ENCODE results near the gene RPS4Y1. TPM values are rescaled to one million over a fixed set of nuclear protein-coding genes. Genes with fewer than 3 reads are reported as not detected.

RPS4Y1 gene
- total and polyA plus RNA-seq, 2 donors (not counting 3 experiments of a cell fraction or from before 2014, with no cell fraction given), result 335 to 704 TPM

- intact Hi-C loops (cut with micrococcal nuclease), result no loop called here
- FAIRE-seq, result no peak
- no peak for DNase-seq (ENCODE audit: low read depth, low spot score)
- peaks cover 4% of the 10 kb centered on the region for H3K4me1 ChIP-seq (ENCODE audit: control insufficient read depth, extremely low read depth, insufficient read depth, low read length)
- no peaks in the 10 kb centered on the region for H4K20me1 ChIP-seq (replicated peaks; ENCODE audit: control insufficient read depth, extremely low read depth, insufficient read depth, low read length)
- no peak overlapping the region for H3K4me3 ChIP-seq (replicated peaks in 1 of 3; ENCODE audit: insufficient read depth in 1 of 3, low read depth in 1 of 3, low read length in 3 of 3)
- H3K4me2 ChIP-seq (ENCODE audit: insufficient read depth, low read length), result no peak overlapping the region
- H3K9ac ChIP-seq (replicated peaks; ENCODE audit: extremely low read depth, insufficient read depth, low read length), result no peak overlapping the region
- no peak for TF ChIP-seq CTCF (IDR thresholded peaks at IDR 0.05; ENCODE audit: extremely low read depth in 1 of 2, insufficient read depth in 1 of 2, low read depth in 1 of 2, low read length in 2 of 2)
- TF ChIP-seq JUN (IDR thresholded peaks at IDR 0.05; ENCODE audit: borderline replicate concordance, insufficient read depth, insufficient read length, low read depth), result no peak
- TF ChIP-seq GATA2 (IDR thresholded peaks at IDR 0.05; ENCODE audit: insufficient read depth, insufficient read length, low read depth, low read length), result no peak
- no peak for TF ChIP-seq MAX (IDR thresholded peaks at IDR 0.05; ENCODE audit: insufficient read depth, insufficient read length)
- ChIA-PET CTCF (no interaction called here), POLR2A (no interaction called here)
- peaks cover 0 to 5% of the 10 kb centered on the region in 2 experiments for H3K27me3 ChIP-seq (ENCODE audit: control insufficient read depth in 2 of 2, insufficient read depth in 2 of 2, low read length in 2 of 2)
- no peak overlapping the region for H3K27ac ChIP-seq (ENCODE audit: insufficient read depth, low read depth, low read length)
- BruUV-seq (replicated peaks), result no TSS peak
- dilution Hi-C loops (cut with MboI; ENCODE audit: extremely low pct_ligation_motif_present, low sequenced_read_pairs), result no loop called here
- H3K9me1 ChIP-seq (replicated peaks; ENCODE audit: control insufficient read depth, extremely low read depth, insufficient read depth, low read length), result no peaks in the 10 kb centered on the region
- no peaks in the 10 kb centered on the region for H3K79me2 ChIP-seq (ENCODE audit: control insufficient read depth, insufficient read depth, low read length)
- H2AFZ ChIP-seq (ENCODE audit: low read depth, low read length), result no peak overlapping the region
- no peaks in the 10 kb centered on the region for H3K36me3 ChIP-seq (ENCODE audit: control insufficient read depth in 2 of 2, extremely low read depth in 1 of 2, insufficient read depth in 2 of 2, low read length in 2 of 2)
- H3K9me3 ChIP-seq (replicated peaks; ENCODE audit: control insufficient read depth, insufficient read depth, low read length), result no peaks in the 10 kb centered on the region
Observed at GRCh38 chrY:2828497-2828896, 12.9 kb upstream of the RPS4Y1 start.

GRCh38 chrY:2835230-2835629 lies 6.2 kb upstream of the RPS4Y1 start:
- no peak for DNase-seq (ENCODE audit: low read depth, low spot score)
- Histone ChIP-seq H3K27ac (ENCODE audit: insufficient read depth, low read depth, low read length) (no peak overlapping the region), H3K4me2 (ENCODE audit: insufficient read depth, low read length) (no peak overlapping the region), H3K9me1 (replicated peaks; ENCODE audit: control insufficient read depth, extremely low read depth, insufficient read depth, low read length) (no peaks in the 10 kb centered on the region), H3K27me3 (ENCODE audit: control insufficient read depth in 2 of 2, insufficient read depth in 2 of 2, low read length in 2 of 2) (peaks cover 0 to 14% of the 10 kb centered on the region in 2 experiments), H3K36me3 (ENCODE audit: control insufficient read depth in 2 of 2, extremely low read depth in 1 of 2, insufficient read depth in 2 of 2, low read length in 2 of 2) (no peaks in the 10 kb centered on the region), H3K9me3 (replicated peaks; ENCODE audit: control insufficient read depth, insufficient read depth, low read length) (no peaks in the 10 kb centered on the region), H4K20me1 (replicated peaks; ENCODE audit: control insufficient read depth, extremely low read depth, insufficient read depth, low read length) (no peaks in the 10 kb centered on the region), H3K79me2 (ENCODE audit: control insufficient read depth, insufficient read depth, low read length) (no peaks in the 10 kb centered on the region), H3K4me1 (ENCODE audit: control insufficient read depth, extremely low read depth, insufficient read depth, low read length) (no peaks in the 10 kb centered on the region), H2AFZ (ENCODE audit: low read depth, low read length) (no peak overlapping the region), H3K9ac (replicated peaks; ENCODE audit: extremely low read depth, insufficient read depth, low read length) (no peak overlapping the region), H3K4me3 (replicated peaks in 1 of 3; ENCODE audit: insufficient read depth in 1 of 3, low read depth in 1 of 3, low read length in 3 of 3) (no peak overlapping the region)
- no TSS peak for BruUV-seq (replicated peaks)
- no peak for TF ChIP-seq GATA2 (IDR thresholded peaks at IDR 0.05; ENCODE audit: insufficient read depth, insufficient read length, low read depth, low read length)
- no peak for TF ChIP-seq MYC (IDR thresholded peaks at IDR 0.05; ENCODE audit: low read depth, low read length)
- FAIRE-seq, result no peak
- ChIA-PET CTCF (interaction anchor here (1.5 kb wide), 1 partner anchor 35 kb away, joined by 6 read pairs; no protein-coding TSS in a partner anchor), POLR2A (no interaction called here)
- intact Hi-C loops (cut with micrococcal nuclease), result no loop called here
- dilution Hi-C loops (cut with MboI; ENCODE audit: extremely low pct_ligation_motif_present, low sequenced_read_pairs), result no loop called here

Data from endothelial cell of umbilical vein (primary cell).